SW480 (cell line): ENCODE results near the gene PRKAR1B.
A peak's percentile ranks its signal among the peaks of the same experiment; 100 is the strongest.

Experiments used
- DNase-seq: peaks from one replicate; pipeline ENCODE4 v3.0.0-alpha.2; 2016; ENCODE audit warnings: low spot score

PRKAR1B gene

GRCh38 chr7:721619-722248 lies 5.3 kb downstream of the PRKAR1B start:
- DNase-seq: no peak

DNA sequence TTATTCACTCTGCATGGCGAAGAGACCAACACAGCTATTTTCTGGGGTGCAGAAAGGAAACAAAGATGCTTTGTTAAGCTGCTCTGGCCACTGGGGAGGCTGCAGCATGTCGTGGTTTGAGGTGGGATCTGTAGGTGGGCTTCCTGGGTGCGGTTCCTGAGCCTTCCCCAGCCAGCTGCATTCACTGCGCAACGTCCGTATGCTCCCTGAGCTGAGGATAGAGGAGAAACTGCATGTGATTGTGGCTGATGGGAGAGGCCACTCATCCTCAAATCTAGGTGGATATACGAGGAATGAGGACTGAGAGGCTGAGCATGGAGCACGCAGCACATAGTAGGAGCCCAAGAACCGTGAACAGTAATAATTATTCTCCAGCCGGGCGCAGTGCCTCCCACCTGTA lies 10.4 kb downstream of the PRKAR1B start:
- no peak for DNase-seq

GRCh38 chr7:716222-716621 lies 10.9 kb downstream of the PRKAR1B start:
- peak; percentile 28 for DNase-seq

- DNase-seq: no peak
Measured at GRCh38 chr7:714251-714671, 12.8 kb downstream of the PRKAR1B start.

DNA sequence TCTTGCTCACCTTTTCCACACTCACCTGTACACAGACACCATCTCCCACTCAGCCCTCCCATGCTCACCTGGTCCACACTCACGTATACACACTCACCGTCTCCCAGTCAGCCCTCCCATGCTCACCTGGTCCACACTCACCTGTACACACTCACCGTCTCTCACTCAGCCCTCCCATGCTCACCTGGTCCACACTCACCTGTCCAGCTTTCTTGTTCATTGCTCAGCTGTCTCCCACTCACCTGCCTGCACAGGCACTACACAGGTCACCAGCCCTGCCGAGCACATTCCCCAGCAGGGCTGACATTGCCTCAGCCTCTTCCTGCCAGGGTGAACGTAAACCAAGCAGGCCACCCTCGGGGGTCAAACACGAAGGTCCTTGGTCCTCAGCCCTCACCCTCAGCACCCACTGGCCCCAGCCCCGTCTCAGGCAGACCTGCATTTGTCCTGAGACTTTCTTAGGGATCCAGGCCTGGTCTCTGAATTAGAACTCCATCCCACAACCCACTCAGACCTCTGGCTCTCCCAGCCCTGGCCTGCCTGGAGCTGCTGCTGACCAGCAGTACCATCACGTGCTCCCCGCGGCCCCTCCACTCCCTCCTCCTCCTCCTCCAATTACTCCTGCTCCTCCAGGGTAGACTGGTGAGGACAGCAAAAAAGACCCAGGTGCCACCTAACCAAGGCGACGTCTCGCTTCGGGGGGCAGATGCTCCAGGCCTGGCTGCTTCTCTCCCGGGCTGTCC lies 13.4 kb downstream of the PRKAR1B start:
- DNase-seq: no peak

- DNase-seq: no peak
Measured at GRCh38 chr7:713139-713457, 14.0 kb downstream of the PRKAR1B start.

DNA sequence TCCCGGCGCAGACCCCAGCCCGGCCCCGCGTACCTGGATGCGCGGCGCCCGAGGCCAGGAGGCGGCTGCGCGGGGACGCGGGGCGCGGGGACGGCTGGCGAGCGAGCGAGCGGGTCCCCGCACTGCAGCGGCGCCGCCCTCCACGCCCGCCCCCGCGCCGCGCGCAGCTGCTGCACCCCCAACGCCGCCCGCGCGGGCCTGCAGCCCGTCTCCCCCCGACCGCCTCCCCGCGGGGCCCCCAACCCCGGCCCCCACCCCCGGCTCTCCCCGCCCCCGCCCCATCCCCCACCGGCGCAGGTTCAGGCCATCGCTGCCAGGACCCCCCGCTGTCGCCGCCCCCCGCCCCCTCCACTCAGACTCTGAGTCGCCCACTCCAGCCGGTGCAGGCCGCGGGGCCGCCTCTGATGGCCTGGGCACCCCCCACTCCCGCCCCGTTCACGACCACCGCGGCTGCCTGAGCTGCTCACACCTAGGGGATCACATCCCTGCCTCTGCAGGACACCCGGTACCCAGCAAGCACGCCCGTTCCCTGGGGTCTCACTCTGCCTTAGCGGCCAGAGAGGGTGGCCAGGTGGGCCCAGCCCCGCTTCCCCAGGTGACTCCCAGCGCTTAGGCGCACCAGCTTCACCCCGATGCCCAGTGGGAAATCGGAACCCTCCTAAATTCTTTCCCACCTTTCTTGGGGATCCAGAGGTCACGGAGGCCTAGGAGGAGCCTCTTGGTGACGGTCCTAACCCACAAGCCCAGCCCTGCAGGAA lies 14.5 kb downstream of the PRKAR1B start:
- DNase-seq: no peak

GRCh38 chr7:711922-712380 lies 15.1 kb downstream of the PRKAR1B start:
- no peak for DNase-seq

DNA sequence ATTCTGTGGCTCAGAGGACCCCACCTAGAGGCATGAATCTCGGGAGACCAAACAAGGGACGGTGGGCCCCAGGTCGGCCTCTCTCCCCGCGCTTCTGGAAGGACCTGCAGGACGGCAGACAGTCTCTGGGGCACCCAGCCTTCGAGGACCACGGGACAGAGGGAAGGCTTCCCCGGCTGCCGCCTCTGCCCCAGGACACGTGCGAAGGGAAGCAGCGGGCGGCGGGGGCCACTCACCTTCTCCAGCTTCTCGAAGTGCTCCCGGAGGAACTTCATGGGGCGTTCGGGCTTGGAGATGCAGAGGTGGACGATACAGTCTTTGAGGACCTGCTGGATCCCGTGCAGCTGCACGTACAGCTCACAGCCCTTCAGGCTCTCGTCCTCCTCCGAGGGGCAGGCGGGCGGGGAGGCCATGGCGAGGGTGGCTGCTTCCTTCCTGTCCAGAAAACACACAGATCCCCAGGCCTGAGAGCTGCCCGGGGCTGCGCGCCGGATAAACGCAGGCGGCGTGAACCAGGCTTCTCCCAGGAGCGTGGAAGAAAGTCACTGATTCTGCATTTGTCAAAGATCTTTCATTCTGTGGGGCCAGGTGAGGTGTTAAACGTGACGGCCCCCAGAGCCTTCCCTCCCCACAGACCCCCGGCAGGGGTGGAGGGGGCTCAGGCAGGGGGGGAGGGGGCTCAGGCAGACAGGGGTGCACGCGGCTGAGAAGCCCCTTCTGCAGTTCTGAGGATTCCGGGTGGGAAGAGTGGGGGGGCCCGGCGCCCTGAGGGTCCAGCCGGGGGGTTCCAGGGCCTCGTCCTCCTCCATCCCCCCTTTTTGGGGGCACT lies 15.8 kb downstream of the PRKAR1B start:
- no peak for DNase-seq

DNA sequence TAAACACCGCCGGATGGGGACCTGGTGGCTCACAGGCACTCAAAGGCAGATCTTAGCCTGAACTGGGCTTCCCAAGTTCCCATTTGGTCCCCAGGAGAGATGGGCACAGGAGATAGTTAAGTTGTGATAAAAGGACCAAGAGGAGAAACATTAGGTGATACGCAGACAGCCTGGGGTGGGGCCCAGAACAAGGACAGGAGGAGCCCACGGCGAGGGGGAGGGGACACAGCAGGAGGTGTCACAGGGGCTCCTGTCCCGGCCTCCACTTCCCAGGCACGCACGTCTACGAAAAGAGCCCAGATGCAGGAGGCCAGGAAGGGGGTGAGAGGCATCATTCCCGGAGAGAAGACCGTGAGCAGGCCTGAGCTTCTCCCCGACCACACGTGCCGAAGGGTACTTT lies 16.9 kb downstream of the PRKAR1B start:
- no peak for DNase-seq

DNA sequence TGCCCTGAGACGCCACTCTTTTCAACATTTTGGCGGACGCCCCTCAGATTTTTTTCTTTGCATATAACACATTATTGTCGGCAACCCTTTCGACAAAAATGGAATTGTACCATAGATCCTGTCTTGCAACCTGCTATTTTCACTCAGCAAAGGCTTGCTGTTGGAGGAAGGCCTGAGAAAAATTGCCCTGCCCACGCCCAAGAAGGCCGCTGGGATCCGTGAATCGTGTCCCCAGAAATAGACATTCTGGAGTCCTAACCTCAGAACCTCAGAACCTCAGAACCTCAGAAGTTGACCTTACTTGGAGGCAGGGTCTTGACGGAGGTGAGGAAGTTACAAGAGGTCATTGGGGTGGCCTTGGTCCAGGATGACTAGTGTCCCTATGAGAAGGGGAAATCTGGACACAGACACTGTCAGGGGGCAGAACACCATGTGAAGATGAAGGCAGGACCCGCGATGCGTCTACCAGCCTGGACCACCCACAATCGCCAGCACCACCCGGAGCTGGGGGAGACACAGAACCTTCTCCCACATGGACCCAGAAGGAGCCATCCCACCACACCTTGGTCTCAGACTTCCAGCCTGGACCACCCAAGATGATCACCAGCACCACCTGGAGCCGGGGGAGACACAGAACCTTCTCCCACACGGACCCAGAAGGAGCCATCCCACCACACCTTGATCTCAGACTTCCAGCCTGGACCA lies 19.6 kb downstream of the PRKAR1B start:
- DNase-seq: no peak

DNA sequence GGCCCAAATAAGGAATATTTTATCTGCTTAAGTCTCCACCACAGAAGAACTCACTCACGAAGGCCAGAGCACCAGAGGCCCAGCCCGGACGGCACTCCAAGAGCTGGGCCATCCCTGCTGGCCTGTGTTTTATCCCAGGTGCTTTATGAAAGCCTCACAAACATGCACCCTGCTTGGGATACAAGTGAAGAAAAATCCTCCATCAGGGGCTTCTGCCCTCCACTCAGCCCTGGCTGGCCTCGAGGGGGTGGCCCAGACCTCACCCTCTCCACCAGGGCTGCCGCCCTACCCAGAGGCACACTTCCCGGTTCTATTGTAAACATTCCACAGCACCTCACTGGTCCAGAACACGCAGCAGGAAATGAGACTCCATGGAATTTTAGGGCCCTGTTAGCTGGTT lies 20.4 kb downstream of the PRKAR1B start:
- DNase-seq: no peak

DNA sequence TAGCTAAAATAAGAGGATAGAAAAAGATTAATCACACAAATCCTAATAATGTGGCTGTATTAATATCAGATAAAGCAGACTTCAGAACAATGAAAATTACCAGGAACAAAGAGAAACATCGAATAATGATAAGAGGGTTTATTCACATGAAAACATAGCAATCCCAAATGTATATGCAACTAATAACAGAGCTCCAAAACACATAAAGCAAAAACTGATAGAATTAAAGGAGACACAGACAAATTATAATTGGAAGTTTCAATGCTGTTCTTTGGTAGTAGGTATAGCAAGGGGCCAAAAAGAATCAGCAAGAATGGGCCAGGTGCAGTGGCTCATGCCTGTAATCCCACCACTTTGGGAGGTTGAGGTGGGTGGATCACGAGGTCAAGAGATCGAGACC lies 24.0 kb downstream of the PRKAR1B start:
- DNase-seq: no peak

DNA sequence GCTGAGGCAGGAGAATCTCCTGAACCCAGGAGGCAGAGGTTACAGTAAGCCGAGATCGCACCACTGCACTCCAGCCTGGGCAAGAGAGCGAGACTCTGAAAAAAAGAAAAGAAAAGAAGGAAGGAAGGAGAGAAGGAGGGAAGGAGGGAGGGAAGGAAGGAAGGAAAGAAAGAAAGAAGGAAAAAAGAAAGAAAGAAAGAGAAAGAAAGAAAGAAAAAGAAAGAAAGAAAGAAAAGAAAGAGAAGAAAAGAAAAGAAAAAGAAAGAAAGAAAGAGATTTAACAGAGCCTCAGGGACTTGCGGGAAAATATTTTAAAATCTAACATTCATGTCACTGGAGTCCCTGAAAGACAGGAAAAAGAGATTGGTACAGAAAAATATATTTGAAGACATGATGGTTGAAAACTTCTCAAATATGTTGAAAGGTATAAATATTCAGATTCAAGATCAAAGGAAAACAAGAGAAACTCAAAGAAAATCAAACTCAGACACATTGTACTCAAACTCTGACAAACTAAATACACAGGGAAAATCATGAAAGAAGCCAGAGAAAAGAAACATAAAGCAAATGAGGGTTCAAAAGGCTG lies 25.9 kb downstream of the PRKAR1B start:
- DNase-seq: no peak

GRCh38 chr7:699476-700170 lies 27.5 kb downstream of the PRKAR1B start:
- DNase-seq: no peak

DNA sequence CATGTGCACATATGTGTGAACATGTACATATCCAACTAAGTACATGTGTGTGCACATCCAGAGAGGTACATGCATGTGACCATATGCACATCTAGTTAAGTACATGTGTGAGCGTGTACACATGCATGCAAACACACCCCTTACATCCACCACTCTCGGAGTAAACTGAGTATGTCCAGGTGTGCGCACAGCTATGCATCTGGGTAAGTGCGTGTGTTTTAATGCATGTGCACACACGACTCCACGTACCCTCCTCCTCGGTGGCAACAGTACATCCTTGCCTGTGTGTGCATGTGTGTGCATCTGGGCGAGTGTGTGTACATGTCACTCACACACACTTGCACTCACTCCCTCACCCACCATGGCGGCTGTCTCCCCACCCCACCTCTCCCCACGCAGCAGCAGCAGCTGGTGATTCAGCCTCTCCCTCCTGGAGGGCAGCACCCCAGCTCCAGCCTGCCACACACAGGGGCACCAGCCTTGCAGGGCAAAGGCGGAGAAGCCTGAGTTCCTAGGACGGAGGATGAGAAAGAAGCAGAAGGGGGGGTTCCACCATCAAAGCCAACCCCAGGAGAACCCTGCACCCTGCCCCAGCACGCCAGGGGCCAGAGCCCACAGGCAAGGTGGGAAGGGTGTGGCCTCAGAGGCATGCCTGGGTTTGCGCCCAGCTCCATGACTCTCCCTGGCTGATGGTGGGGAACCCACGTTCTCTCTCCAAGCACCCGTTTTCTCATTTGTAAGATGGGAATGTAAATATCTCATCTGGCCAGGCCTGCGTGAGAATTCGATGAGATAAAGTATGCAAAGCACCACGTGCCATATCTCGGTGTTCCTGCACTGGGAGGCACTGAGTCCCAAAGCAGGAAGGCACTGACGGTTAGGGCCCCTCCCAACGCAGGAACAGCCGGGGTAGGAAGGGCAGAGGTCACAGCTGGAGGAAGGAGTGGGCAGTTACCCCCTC lies 28.3 kb downstream of the PRKAR1B start:
- no peak for DNase-seq

- DNase-seq: no peak
Measured at GRCh38 chr7:696812-697551, 30.1 kb downstream of the PRKAR1B start.

GRCh38 chr7:696426-696811 lies 30.7 kb downstream of the PRKAR1B start:
- DNase-seq: no peak

GRCh38 chr7:693280-693679 lies 33.8 kb downstream of the PRKAR1B start:
- DNase-seq: no peak
